ENCODE data around the gene PNPLA8. TPM values are rescaled to one million over a fixed set of nuclear protein-coding genes. Genes with fewer than 3 reads are reported as not detected.

PNPLA8 gene
- total and polyA plus RNA-seq, 4 donors = 14.7 to 30.3 (median 23.0) TPM

DNA sequence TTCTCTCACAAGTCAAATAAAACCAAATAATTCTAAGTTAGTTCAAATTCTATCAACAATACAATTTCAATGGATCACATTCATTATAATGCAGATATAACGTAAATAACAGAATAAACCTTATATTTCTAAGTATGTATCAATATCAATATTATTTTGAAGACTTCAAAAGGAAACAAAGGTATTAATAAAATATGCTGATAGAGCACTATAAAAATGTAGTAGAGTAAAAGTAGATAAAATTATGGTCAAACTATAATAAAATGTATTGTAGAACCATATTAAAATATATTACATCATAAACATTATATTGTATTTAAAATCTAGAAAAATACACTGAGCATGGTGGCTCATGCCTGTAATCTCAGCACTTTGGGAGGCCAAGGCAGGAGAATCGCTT is 46.2 kb downstream of the PNPLA8 start:
- Histone ChIP-seq H3K27me3 (ENCODE audit: control insufficient read depth in 4 of 4, insufficient read depth in 4 of 4, low read length in 3 of 4) (no peaks in the 10 kb centered on the region), H3K9ac (ENCODE audit: low read depth in 1 of 2, low read length in 2 of 2) (no peak overlapping the region), H3K27ac (ENCODE audit: low read depth in 1 of 2, low read length in 2 of 2) (no peak overlapping the region), H3K4me3 (ENCODE audit: low read depth in 1 of 3, low read length in 3 of 3) (no peak overlapping the region), H3K36me3 (ENCODE audit: control insufficient read depth in 4 of 4, insufficient read depth in 3 of 4, low read depth in 1 of 4, low read length in 3 of 4) (peaks cover 5 to 29% (median 22%) of the 10 kb centered on the region in 4 donors), H3K4me1 (ENCODE audit: control insufficient read depth in 4 of 4, insufficient read depth in 4 of 4, low read length in 3 of 4) (peaks cover 0 to 1% (median 0%) of the 10 kb centered on the region in 4 donors), H3K9me3 (ENCODE audit: control insufficient read depth in 4 of 4, low read length in 3 of 4) (no peaks in the 10 kb centered on the region)
- no peak for TF ChIP-seq HNF4A (conservative IDR thresholded peaks at IDR 0.05)
- TF ChIP-seq RXRA (IDR thresholded peaks at IDR 0.05) = no peak
- TF ChIP-seq, protein P1, sequence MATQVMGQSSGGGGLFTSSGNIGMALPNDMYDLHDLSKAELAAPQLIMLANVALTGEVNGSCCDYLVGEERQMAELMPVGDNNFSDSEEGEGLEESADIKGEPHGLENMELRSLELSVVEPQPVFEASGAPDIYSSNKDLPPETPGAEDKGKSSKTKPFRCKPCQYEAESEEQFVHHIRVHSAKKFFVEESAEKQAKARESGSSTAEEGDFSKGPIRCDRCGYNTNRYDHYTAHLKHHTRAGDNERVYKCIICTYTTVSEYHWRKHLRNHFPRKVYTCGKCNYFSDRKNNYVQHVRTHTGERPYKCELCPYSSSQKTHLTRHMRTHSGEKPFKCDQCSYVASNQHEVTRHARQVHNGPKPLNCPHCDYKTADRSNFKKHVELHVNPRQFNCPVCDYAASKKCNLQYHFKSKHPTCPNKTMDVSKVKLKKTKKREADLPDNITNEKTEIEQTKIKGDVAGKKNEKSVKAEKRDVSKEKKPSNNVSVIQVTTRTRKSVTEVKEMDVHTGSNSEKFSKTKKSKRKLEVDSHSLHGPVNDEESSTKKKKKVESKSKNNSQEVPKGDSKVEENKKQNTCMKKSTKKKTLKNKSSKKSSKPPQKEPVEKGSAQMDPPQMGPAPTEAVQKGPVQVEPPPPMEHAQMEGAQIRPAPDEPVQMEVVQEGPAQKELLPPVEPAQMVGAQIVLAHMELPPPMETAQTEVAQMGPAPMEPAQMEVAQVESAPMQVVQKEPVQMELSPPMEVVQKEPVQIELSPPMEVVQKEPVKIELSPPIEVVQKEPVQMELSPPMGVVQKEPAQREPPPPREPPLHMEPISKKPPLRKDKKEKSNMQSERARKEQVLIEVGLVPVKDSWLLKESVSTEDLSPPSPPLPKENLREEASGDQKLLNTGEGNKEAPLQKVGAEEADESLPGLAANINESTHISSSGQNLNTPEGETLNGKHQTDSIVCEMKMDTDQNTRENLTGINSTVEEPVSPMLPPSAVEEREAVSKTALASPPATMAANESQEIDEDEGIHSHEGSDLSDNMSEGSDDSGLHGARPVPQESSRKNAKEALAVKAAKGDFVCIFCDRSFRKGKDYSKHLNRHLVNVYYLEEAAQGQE (IDR thresholded peaks at IDR 0.05) = no peak
- TF ChIP-seq CTCF (IDR thresholded peaks at IDR 0.05; ENCODE audit: low read depth, low read length, missing input control) = no peak
- no peak for DNase-seq (ENCODE audit: low spot score)
- WGBS = 99% methylated on average over 2 of the region's 2 CpGs

DNA sequence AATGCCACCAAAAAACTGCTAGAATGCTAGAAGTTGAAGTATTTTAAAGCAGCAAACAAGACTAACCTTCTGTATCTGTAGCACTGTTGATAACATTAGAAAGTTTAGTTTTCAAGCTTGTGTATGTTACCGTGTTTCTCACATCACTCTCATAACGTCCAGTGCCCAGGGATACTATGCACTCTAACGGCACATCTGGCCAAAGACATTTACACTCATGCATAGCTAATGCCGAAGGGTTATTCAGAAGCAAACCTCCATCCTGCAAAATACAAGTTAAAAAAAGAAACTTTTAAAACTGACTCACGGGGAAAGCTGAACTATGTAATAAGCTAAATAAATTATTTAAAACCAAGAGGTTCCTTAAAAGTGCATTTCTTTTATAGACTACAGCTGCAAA is 46.8 kb downstream of the PNPLA8 start:
- H3K27me3 ChIP-seq (ENCODE audit: control insufficient read depth in 4 of 4, insufficient read depth in 4 of 4, low read length in 3 of 4) = no peaks in the 10 kb centered on the region
- WGBS = 98% methylated on average over 5 of the region's 5 CpGs
- no peak for TF ChIP-seq HNF4A (conservative IDR thresholded peaks at IDR 0.05)
- TF ChIP-seq CTCF (IDR thresholded peaks at IDR 0.05; ENCODE audit: low read depth, low read length, missing input control) = no peak
- no peak for TF ChIP-seq GABPA (IDR thresholded peaks at IDR 0.05 in 1 of 2, conservative IDR thresholded peaks at IDR 0.05 in 1 of 2)
- DNase-seq (ENCODE audit: low spot score) = no peak
- no peak overlapping the region for H3K4me3 ChIP-seq (ENCODE audit: low read depth in 1 of 3, low read length in 3 of 3)
- H3K9ac ChIP-seq (ENCODE audit: low read depth in 1 of 2, low read length in 2 of 2) = no peak overlapping the region
- H3K36me3 ChIP-seq (ENCODE audit: control insufficient read depth in 4 of 4, insufficient read depth in 3 of 4, low read depth in 1 of 4, low read length in 3 of 4) = peaks cover 5 to 33% (median 24%) of the 10 kb centered on the region in 4 donors
- no peaks in the 10 kb centered on the region for H3K9me3 ChIP-seq (ENCODE audit: control insufficient read depth in 4 of 4, low read length in 3 of 4)
- no peak overlapping the region for H3K27ac ChIP-seq (ENCODE audit: low read depth in 1 of 2, low read length in 2 of 2)
- no peaks in the 10 kb centered on the region for H3K4me1 ChIP-seq (ENCODE audit: control insufficient read depth in 4 of 4, insufficient read depth in 4 of 4, low read length in 3 of 4)

DNA sequence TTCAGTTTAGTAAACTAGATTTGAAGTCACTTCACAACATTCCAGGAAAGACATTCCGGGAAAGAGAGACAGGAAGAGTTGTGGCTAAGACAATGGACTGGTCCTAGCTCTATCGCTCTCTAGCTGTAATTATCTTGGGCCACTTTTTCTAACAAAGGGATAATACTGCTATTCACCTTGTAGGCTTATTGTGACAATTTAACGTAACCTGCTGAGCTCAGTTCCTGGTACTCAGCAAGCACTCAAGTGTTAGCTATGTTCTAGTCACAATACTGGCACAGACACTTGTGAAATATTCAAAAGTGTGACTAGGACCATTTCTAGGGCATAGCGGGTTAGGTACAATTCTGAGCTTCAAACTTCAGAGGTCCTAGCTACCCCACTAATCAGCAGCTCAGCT is 57.7 kb downstream of the PNPLA8 start:
- no peak overlapping the region for H3K9ac ChIP-seq (ENCODE audit: low read depth in 1 of 2, low read length in 2 of 2)
- 58% methylated on average over 4 of the region's 4 CpGs for WGBS
- H3K27ac ChIP-seq (ENCODE audit: low read depth in 1 of 2, low read length in 2 of 2) = no peak overlapping the region
- H3K4me1 ChIP-seq (ENCODE audit: control insufficient read depth in 4 of 4, insufficient read depth in 4 of 4, low read length in 3 of 4) = no peaks in the 10 kb centered on the region
- no peaks in the 10 kb centered on the region for H3K27me3 ChIP-seq (ENCODE audit: control insufficient read depth in 4 of 4, insufficient read depth in 4 of 4, low read length in 3 of 4)
- H3K36me3 ChIP-seq (ENCODE audit: control insufficient read depth in 4 of 4, insufficient read depth in 3 of 4, low read depth in 1 of 4, low read length in 3 of 4) = peaks cover 0 to 6% (median 3%) of the 10 kb centered on the region in 4 donors
- no peak for DNase-seq (ENCODE audit: low spot score)
- H3K4me3 ChIP-seq (ENCODE audit: low read depth in 1 of 3, low read length in 3 of 3) = no peak overlapping the region
- H3K9me3 ChIP-seq (ENCODE audit: control insufficient read depth in 4 of 4, low read length in 3 of 4) = no peaks in the 10 kb centered on the region
- TF ChIP-seq NR2F2 (IDR thresholded peaks at IDR 0.05) (no peak), FOXA2 (IDR thresholded peaks at IDR 0.05) (no peak), HNF4G (IDR thresholded peaks at IDR 0.05) (no peak), SP1 (IDR thresholded peaks at IDR 0.05) (no peak), FOXA1 (IDR thresholded peaks at IDR 0.05) (no peak), TAF1 (conservative IDR thresholded peaks at IDR 0.05) (no peak), ATF3 (IDR thresholded peaks at IDR 0.05) (no peak), RXRA (IDR thresholded peaks at IDR 0.05) (no peak), GABPA (IDR thresholded peaks at IDR 0.05 in 1 of 2, conservative IDR thresholded peaks at IDR 0.05 in 1 of 2) (no peak), ZBTB33 (IDR thresholded peaks at IDR 0.05) (no peak), YY1 (IDR thresholded peaks at IDR 0.05) (no peak), EGR1 (IDR thresholded peaks at IDR 0.05; ENCODE audit: low read depth in 2 of 2) (no peak)
- TF ChIP-seq, protein P2, sequence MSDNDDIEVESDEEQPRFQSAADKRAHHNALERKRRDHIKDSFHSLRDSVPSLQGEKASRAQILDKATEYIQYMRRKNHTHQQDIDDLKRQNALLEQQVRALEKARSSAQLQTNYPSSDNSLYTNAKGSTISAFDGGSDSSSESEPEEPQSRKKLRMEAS (IDR thresholded peaks at IDR 0.05) = no peak
